Lower leg skin (tissue), 4 donors: Measurements from ENCODE around the gene YBEY. TPM values are rescaled to one million over a fixed set of nuclear protein-coding genes. Genes with fewer than 3 reads are reported as not detected.

Experiments
- DNase-seq, 2 donors: peaks; one replicate each; pipeline ENCODE4 v3.0.0-alpha.2; 2019; ENCODE audit warnings: low spot score in 2 of 2
- H3K4me3 ChIP-seq: fragments of 200-600 bp; sonication (generic); 2 replicates; pipeline ENCODE4 v1.5.1; 2017; ENCODE audit warnings: mild to moderate bottlenecking, low read depth; ENCODE audit not compliant: poor library complexity, severe bottlenecking
- CTCF ChIP-seq, 3 donors: fragments of 450-650 bp; IDR thresholded peaks; one replicate each; pipeline ENCODE4 v1.5.1; 2016; ENCODE audit warnings: antibody characterized with exemption in 3 of 3, mild to moderate bottlenecking in 3 of 3, moderate library complexity in 2 of 3
- POLR2A ChIP-seq, 2 donors: fragments of 450-650 bp; IDR thresholded peaks; one replicate each; pipeline ENCODE4 v1.6.1; 2016 to 2017; ENCODE audit warnings: antibody characterized with exemption in 2 of 2, mild to moderate bottlenecking in 1 of 2, moderate library complexity in 1 of 2
- WGBS, 2 donors: methylation state at CpG; one replicate each; pipeline ENCODE4 v1.1.5; 2018; 5-methylcytosine and 5-hydroxymethylcytosine counted together
- intact Hi-C: fragments of 100-400 bp; cut with DNase I; formaldehyde crosslinking; loops from one replicate; pipeline ENCODE4 v1.15.0; 2023; ENCODE audit warnings: low total_unique reads
- total RNA-seq, 4 donors: library from RNA; depleted of rRNA; stranded (reverse); fragments of >200 nt; gene quantifications; one replicate each; pipeline ENCODE4 v1.1.0, GENCODE V29; 2016

YBEY gene
- total RNA-seq, 4 donors from 2014 or later, result 7.4 to 21.7 (median 17.0) TPM

DNA sequence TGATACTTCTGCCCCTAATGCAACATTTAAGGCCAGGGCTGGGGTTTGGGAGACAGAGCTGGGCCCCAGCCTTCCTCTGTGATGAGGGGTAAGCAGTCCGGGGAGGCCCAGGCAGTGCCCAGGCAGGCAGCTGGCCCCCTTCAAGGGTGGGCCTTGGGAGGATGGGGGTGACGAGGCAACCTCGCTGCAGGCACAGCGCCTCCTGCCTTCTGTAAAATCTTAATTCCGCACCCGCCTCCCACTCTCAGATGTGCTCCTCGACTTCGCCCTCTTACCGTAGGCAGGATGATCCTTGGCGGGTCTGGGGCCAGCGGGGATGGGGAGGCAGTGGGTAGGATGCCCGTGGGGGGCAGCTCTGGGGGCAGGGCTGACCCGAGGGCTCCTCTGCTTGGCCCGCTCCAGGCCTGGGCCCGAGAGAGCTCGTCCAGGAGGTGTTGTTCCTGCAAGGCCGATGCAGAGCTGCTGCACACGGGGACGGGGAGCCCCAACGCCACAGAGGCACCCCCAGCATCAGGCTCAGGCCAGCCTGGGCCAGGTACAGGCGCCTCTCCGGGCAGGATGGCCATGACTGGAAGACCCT, 28.4 kb downstream of the YBEY start:
- TF ChIP-seq POLR2A (IDR thresholded peaks at IDR 0.05), result no peak
- TF ChIP-seq CTCF (IDR thresholded peaks at IDR 0.05), result no peak
- intact Hi-C loops, result no loop called here
- DNase-seq, result no peak
- no peak overlapping the region for H3K4me3 ChIP-seq
- WGBS, 2 donors, result 93 to 97% methylated on average over 20 to 22 of the region's 22 CpGs

- no peak for DNase-seq
- 94% methylated on average over 14 of the region's 14 CpGs for WGBS, 2 donors
- intact Hi-C loops, result no loop called here
- TF ChIP-seq CTCF (IDR thresholded peaks at IDR 0.05), result no peak
- TF ChIP-seq POLR2A (IDR thresholded peaks at IDR 0.05), result no peak
- H3K4me3 ChIP-seq, result no peak overlapping the region
Observed at GRCh38 chr21:46316708-46317324, 30.7 kb downstream of the YBEY start.

- intact Hi-C loops, result no loop called here
- no peak overlapping the region for H3K4me3 ChIP-seq
- 79 to 86% methylated on average over 8 to 18 of the region's 20 CpGs for WGBS, 2 donors
- TF ChIP-seq CTCF (IDR thresholded peaks at IDR 0.05), result no peak
- no peak for DNase-seq
Observed at GRCh38 chr21:46317710-46318463, 31.7 kb downstream of the YBEY start.

DNA sequence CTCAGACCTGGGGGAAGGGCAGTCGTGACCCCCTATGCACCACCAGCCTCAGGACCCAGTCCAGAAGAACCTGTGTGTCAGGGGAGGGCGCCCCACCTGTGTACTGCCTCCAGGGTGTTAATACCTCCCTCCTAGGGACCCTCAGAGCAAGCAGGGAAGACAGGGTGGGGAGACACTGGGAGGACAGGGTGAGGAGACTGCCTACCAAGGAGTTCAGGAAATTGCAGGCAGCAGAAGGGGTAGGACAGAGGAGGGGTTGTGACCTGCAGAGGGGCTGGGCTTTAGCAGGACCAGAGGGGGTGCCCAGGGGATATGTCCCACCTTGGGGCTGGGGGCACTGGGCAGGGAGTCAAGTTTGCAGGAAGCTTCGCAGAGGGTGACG, 32.3 kb downstream of the YBEY start:
- TF ChIP-seq CTCF (IDR thresholded peaks at IDR 0.05), result no peak
- TF ChIP-seq POLR2A (IDR thresholded peaks at IDR 0.05), result no peak
- H3K4me3 ChIP-seq, result no peak overlapping the region
- intact Hi-C loops, result no loop called here
- 86 to 91% methylated on average over 4 of the region's 4 CpGs for WGBS, 2 donors
- no peak for DNase-seq

GRCh38 chr21:46319186-46319585, 33.0 kb downstream of the YBEY start:
- H3K4me3 ChIP-seq, result no peak overlapping the region
- WGBS, 2 donors, result 96% methylated on average over 7 of the region's 7 CpGs
- no peak for DNase-seq
- intact Hi-C loops, result no loop called here
- TF ChIP-seq POLR2A (IDR thresholded peaks at IDR 0.05) (no peak), CTCF (IDR thresholded peaks at IDR 0.05) (no peak)
